Esophagus muscularis mucosa (tissue), 4 donors: ENCODE data around the gene SMAD9. TPM values are rescaled to one million over a fixed set of nuclear protein-coding genes. Genes with fewer than 3 reads are reported as not detected.

Experiments used
- DNase-seq: peaks from one replicate; pipeline ENCODE4 v3.0.0-alpha.2; 2017; ENCODE audit errors: extremely low spot score
- H3K27ac ChIP-seq, 4 donors: fragments of 200-600 bp; sonication (generic); replicated peaks in 1 of 4; 1 replicate in 3 of 4; 2 replicates in 1 of 4; pipeline ENCODE4 v1.5.1; 2016 to 2019; ENCODE audit warnings: mild to moderate bottlenecking in 1 of 4
- H3K27me3 ChIP-seq, 4 donors: fragments of 200-600 bp; sonication (generic); one replicate each; pipeline versions ENCODE4 v1.5.1 to v1.6.0; 2016 to 2019
- H3K36me3 ChIP-seq, 4 donors: fragments of 200-600 bp; sonication (generic); one replicate each; pipeline ENCODE4 v1.5.1; 2016 to 2019
- H3K4me1 ChIP-seq, 4 donors: fragments of 200-600 bp; sonication (generic); one replicate each; pipeline ENCODE4 v1.5.1; 2016 to 2019
- H3K4me3 ChIP-seq, 4 donors: fragments of 200-600 bp; sonication (generic); 1 replicate in 2 of 4; 2 replicates in 2 of 4; pipeline ENCODE4 v1.5.1; 2016 to 2019; ENCODE audit warnings: mild to moderate bottlenecking in 4 of 4, moderate library complexity in 1 of 4
- H3K9me3 ChIP-seq, 4 donors: fragments of 200-600 bp; sonication (generic); 1 replicate in 3 of 4; 2 replicates in 1 of 4; pipeline ENCODE4 v1.5.1; 2016 to 2019
- CTCF ChIP-seq, 3 experiments: fragments of 200-600 bp in 2 of 3; fragments of 450-650 bp in 1 of 3; sonication (generic) in 2 of 3; IDR thresholded peaks; one replicate each; pipeline ENCODE4 v1.5.1; 2017 to 2019; ENCODE audit warnings: antibody characterized with exemption in 3 of 3, mild to moderate bottlenecking in 2 of 3, moderate library complexity in 1 of 3
- EP300 ChIP-seq: sonication (generic); formaldehyde crosslinking; IDR thresholded peaks from one replicate; pipeline ENCODE4 v1.6.1; 2017; ENCODE audit warnings: antibody characterized with exemption
- POLR2A ChIP-seq: fragments of 450-650 bp; IDR thresholded peaks from one replicate; pipeline ENCODE4 v1.6.1; 2017; ENCODE audit warnings: antibody characterized with exemption, moderate library complexity, mild to moderate bottlenecking, low read depth
- POLR2AphosphoS5 ChIP-seq, 2 donors: sonication (generic); formaldehyde crosslinking; IDR thresholded peaks; one replicate each; pipeline ENCODE4 v1.6.1; 2017; ENCODE audit warnings: antibody characterized with exemption in 2 of 2
- WGBS: methylation state at CpG from one replicate; pipeline ENCODE4 v1.1.5; 2018; 5-methylcytosine and 5-hydroxymethylcytosine counted together
- intact Hi-C: fragments of 100-400 bp; cut with DNase I; formaldehyde crosslinking; loops from one replicate; pipeline ENCODE4 v1.15.1; 2023
- total RNA-seq, 4 donors: library from RNA; depleted of rRNA; stranded (reverse); fragments of >200 nt; gene quantifications; one replicate each; pipeline versions ENCODE4 v1.1.0 to v1.2.1, GENCODE V29; 2016

Gene SMAD9
- total RNA-seq, 4 donors from 2014 or later: 44.0 to 108 (median 69.0) TPM

- Histone ChIP-seq H3K4me1 (peaks cover 13 to 43% (median 39%) of the 10 kb centered on the region in 4 donors), H3K36me3 (no peaks in the 10 kb centered on the region), H3K27me3 (no peaks in the 10 kb centered on the region), H3K4me3 (peak within 1 kb of the TSS; percentile 74 to 88 (median 79)), H3K9me3 (no peaks in the 10 kb centered on the region), H3K27ac (peak within 1 kb of the TSS; percentile 77 to 89 (median 83))
- intact Hi-C loops: no loop called here
- TF ChIP-seq POLR2AphosphoS5 (IDR thresholded peaks at IDR 0.05) (peak; percentile 83 to 88), EP300 (no peak), CTCF (IDR thresholded peaks at IDR 0.05) (peak in 1 of 3 experiments; percentile 26), POLR2A (no peak)
- peak; percentile 96 for DNase-seq
- WGBS: 0% methylated on average over 21 of the region's 78 CpGs
These were observed 101.0 kb downstream of the SMAD9 start, which contains the start of gene RFXAP for GRCh38 chr13:36818804-36819738. RFXAP (plus strand) TSS chr13:36819222; CDS start chr13:36819358, 136 bp downstream.

- no peaks in the 10 kb centered on the region for H3K9me3 ChIP-seq
These were observed 101.8 kb downstream of the SMAD9 start for GRCh38 chr13:36817996-36818803.

GRCh38 chr13:36815062-36815461 lies 105.0 kb downstream of the SMAD9 start:
- H3K4me1 ChIP-seq: peaks cover 0 to 13% (median 9%) of the 10 kb centered on the region in 4 donors
- WGBS: 75% methylated on average over 2 of the region's 2 CpGs

More at GRCh38 chr13:36817996-36818803, 101.8 kb downstream of the SMAD9 start:
- peak overlapping the region; percentile 74 to 88 (median 79) for H3K4me3 ChIP-seq
- peaks cover 13 to 42% (median 37%) of the 10 kb centered on the region in 4 donors for H3K4me1 ChIP-seq
- H3K27me3 ChIP-seq: no peaks in the 10 kb centered on the region
- 38% methylated on average over 12 of the region's 12 CpGs for WGBS
- H3K36me3 ChIP-seq: no peaks in the 10 kb centered on the region
- DNase-seq: no peak
- intact Hi-C loops: no loop called here
- H3K27ac ChIP-seq: peak overlapping the region; percentile 77 to 89 (median 83)
- TF ChIP-seq POLR2AphosphoS5 (IDR thresholded peaks at IDR 0.05): no peak
- TF ChIP-seq CTCF (IDR thresholded peaks at IDR 0.05): no peak
- no peak for TF ChIP-seq EP300
- no peak for TF ChIP-seq POLR2A

GRCh38 chr13:36814465-36814864 lies 105.6 kb downstream of the SMAD9 start:
- no peak for DNase-seq
- intact Hi-C loops: no loop called here
- 58% methylated on average over 9 of the region's 9 CpGs for WGBS

More at GRCh38 chr13:36815062-36815461, 105.0 kb downstream of the SMAD9 start:
- Histone ChIP-seq H3K36me3 (no peaks in the 10 kb centered on the region), H3K27ac (no peak overlapping the region), H3K4me3 (no peak overlapping the region), H3K27me3 (peaks cover 0 to 7% (median 0%) of the 10 kb centered on the region in 4 donors), H3K9me3 (no peaks in the 10 kb centered on the region)
- DNase-seq: no peak
- intact Hi-C loops: no loop called here
- TF ChIP-seq POLR2A (no peak), CTCF (IDR thresholded peaks at IDR 0.05) (peak in 1 of 3 experiments; percentile 16)

More at GRCh38 chr13:36814465-36814864, 105.6 kb downstream of the SMAD9 start:
- TF ChIP-seq EP300 (no peak), CTCF (IDR thresholded peaks at IDR 0.05) (no peak), POLR2AphosphoS5 (IDR thresholded peaks at IDR 0.05) (no peak), POLR2A (no peak)
- H3K9me3 ChIP-seq: no peaks in the 10 kb centered on the region
- peaks cover 0 to 7% (median 0%) of the 10 kb centered on the region in 4 donors for H3K27me3 ChIP-seq
- no peak overlapping the region for H3K4me3 ChIP-seq
- peaks cover 0 to 8% (median 5%) of the 10 kb centered on the region in 4 donors for H3K4me1 ChIP-seq
- H3K27ac ChIP-seq: no peak overlapping the region
- H3K36me3 ChIP-seq: no peaks in the 10 kb centered on the region
